PFSK-1 (cell line): ENCODE results near the gene SAMD14.

Experiments used
- POLR2AphosphoS5 ChIP-seq: IDR thresholded peaks from 2 replicates; pipeline ENCODE4 v1.6.1; 2012; ENCODE audit warnings: low read depth, mild to moderate bottlenecking, control low read depth, low read length, moderate library complexity
- REST ChIP-seq, 2 experiments: IDR thresholded peaks; 2 replicates each; pipeline versions ENCODE4 v1.6.1 to v1.8.0; 2011 to 2012; ENCODE audit warnings: low read depth in 2 of 2, low read length in 2 of 2, control low read depth in 1 of 2, inconsistent platforms in 1 of 2, mild to moderate bottlenecking in 1 of 2, moderate library complexity in 1 of 2; ENCODE audit not compliant: insufficient read depth in 1 of 2
- TAF1 ChIP-seq: IDR thresholded peaks from 2 replicates; pipeline ENCODE4 v1.6.1; 2012; ENCODE audit warnings: low read length, control low read depth, borderline replicate concordance; ENCODE audit not compliant: insufficient read depth

DNA sequence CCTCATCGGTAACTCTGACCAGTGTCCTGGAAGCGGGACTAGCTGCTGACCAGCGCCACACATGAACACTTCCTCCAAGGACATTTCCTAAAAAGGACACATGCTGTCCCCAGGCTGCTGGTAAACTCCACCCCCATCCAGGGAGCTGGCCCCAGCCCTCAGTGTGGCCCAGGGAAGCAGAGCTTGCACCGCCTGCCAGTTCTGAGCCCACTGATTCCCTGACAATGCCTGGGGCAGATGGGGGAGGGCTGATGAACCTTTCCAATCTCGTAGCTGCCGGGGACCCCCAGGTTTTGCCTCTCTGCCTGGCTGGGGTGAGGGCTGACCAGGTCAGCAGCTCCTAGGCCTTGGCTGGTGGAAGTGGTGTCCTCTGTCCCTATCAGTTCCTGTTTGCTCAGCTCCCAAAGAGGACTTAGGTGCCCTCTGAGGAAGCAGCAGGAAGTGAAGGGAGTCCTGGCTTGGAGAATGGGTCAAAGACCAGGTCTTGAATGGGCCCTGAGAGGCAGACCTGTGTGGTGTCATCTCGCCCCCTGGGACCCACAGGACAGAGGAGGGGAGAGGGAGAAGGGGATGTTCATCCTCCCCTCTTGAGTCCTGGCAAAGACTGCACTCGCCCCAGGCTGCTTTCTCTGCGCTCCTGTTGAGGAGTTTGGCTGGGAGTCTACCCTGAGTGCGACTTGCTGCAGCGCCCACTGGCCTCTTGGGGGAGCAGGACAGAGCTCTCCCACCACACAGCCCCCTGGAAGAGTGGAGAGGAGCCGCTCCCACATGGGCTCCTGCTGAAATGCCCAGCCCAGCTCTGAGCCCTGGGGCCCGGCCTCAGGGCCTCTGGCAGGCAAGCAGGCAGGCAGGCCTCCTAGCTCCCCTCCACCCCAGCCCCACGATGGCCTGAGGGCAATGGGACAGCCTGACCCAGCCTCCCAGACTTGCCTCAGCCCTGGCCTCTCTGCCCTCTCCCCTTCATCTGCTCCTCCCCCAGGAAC is 18.0 kb downstream of the SAMD14 start:
- TF ChIP-seq POLR2AphosphoS5 (no peak), REST (IDR thresholded peaks at IDR 0.05; ENCODE audit: insufficient read depth in 1 of 2, low read depth in 2 of 2, low read length in 2 of 2) (no peak), TAF1 (no peak)
